SH-SY5Y (cell line): ENCODE data around the gene GPX5.

Experiments used
- GATA2 ChIP-seq: IDR thresholded peaks from 2 replicates; pipeline ENCODE4 v1.6.1; 2011; ENCODE audit warnings: mild to moderate bottlenecking, low read depth, low read length
- GATA3 ChIP-seq: IDR thresholded peaks from 2 replicates; pipeline ENCODE4 v1.6.1; 2011; ENCODE audit warnings: low read depth, mild to moderate bottlenecking, low read length, moderate library complexity

GRCh38 chr6:28506807-28507475, 18.7 kb upstream of the GPX5 start:
- no peak for TF ChIP-seq GATA2
- TF ChIP-seq GATA3 = no peak
